Prostate gland (tissue), 2 donors: ENCODE data around the gene PARP16. TPM values are rescaled to one million over a fixed set of nuclear protein-coding genes. Genes with fewer than 3 reads are reported as not detected.

Experiments
- DNase-seq: peaks from one replicate; pipeline ENCODE4 v3.0.0-alpha.2; 2019; ENCODE audit warnings: low spot score
- H3K27ac ChIP-seq, 2 donors: fragments of 200-600 bp; sonication (generic); 2 replicates each; pipeline ENCODE4 v1.5.1; 2017 to 2019
- H3K27me3 ChIP-seq: fragments of 200-600 bp; sonication (generic); replicated peaks from 2 replicates; pipeline ENCODE4 v1.5.1; 2019; ENCODE audit not compliant: insufficient read depth
- H3K36me3 ChIP-seq, 2 donors: fragments of 200-600 bp; sonication (generic); 1 replicate in 1 of 2; 2 replicates in 1 of 2; pipeline versions ENCODE4 v1.5.1 to v1.8.1; 2017 to 2019
- H3K4me1 ChIP-seq: fragments of 200-600 bp; sonication (generic); replicated peaks from 2 replicates; pipeline ENCODE4 v1.5.1; 2019
- H3K4me3 ChIP-seq, 2 donors: fragments of 200-600 bp; sonication (generic); 2 replicates each; pipeline ENCODE4 v1.5.1; 2017 to 2019
- H3K9me3 ChIP-seq: fragments of 200-600 bp; sonication (generic); 2 replicates; pipeline ENCODE4 v1.5.1; 2017
- POLR2A ChIP-seq: fragments of 450-650 bp; IDR thresholded peaks from one replicate; pipeline ENCODE4 v1.6.1; 2016; ENCODE audit warnings: antibody characterized with exemption, mild to moderate bottlenecking
- POLR2AphosphoS5 ChIP-seq: sonication (generic); formaldehyde crosslinking; IDR thresholded peaks from one replicate; pipeline ENCODE4 v1.6.1; 2017; ENCODE audit warnings: antibody characterized with exemption
- WGBS: methylation state at CpG from one replicate; pipeline ENCODE4 v1.1.5; 2018; 5-methylcytosine and 5-hydroxymethylcytosine counted together
- intact Hi-C: fragments of 100-400 bp; cut with DNase I; formaldehyde crosslinking; loops from one replicate; pipeline ENCODE4 v1.14.2; 2022
- total RNA-seq, 2 donors: library from RNA; depleted of rRNA; stranded (reverse); fragments of >200 nt; gene quantifications; one replicate each; pipeline ENCODE4 v1.1.0, GENCODE V29; 2016
- TF ChIP-seq, protein P1 (sequence below), 4 experiments: fragments of 200-600 bp in 2 of 4; fragments of 450-650 bp in 2 of 4; sonication (generic) in 2 of 4; IDR thresholded peaks; 1 replicate in 3 of 4; 2 replicates in 1 of 4; pipeline ENCODE4 v1.5.1; 2016 to 2019; ENCODE audit warnings: antibody characterized with exemption in 4 of 4, mild to moderate bottlenecking in 2 of 4, moderate library complexity in 2 of 4

PARP16 gene
- total RNA-seq, 2 donors from 2014 or later: 13.0 to 17.0 TPM

DNA sequence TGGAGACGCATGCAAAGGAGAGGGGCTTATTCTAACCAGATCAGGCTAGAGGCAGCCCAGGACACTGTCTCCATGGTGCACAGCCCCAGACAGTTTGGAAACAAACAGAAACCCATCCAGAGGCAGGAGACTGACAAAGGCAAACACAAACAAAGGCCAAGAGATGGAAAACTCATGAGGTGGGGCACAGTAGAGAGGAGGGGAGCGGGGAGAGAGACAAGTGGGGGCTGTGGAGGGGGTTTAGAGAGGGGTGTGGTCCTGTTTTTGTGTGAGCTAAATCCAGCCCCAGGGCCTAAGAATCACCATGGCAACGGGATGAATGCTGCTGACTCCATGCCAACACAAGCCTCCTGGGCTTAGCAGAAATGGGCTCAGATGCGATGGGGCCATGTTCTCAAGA, 32.3 kb downstream of the PARP16 start:
- Histone ChIP-seq H3K9me3 (no peaks in the 10 kb centered on the region), H3K27ac (no peak overlapping the region), H3K36me3 (no peaks in the 10 kb centered on the region), H3K4me3 (no peak overlapping the region), H3K27me3 (no peaks in the 10 kb centered on the region), H3K4me1 (peaks cover 4% of the 10 kb centered on the region)
- DNase-seq: no peak
- TF ChIP-seq, protein P1, sequence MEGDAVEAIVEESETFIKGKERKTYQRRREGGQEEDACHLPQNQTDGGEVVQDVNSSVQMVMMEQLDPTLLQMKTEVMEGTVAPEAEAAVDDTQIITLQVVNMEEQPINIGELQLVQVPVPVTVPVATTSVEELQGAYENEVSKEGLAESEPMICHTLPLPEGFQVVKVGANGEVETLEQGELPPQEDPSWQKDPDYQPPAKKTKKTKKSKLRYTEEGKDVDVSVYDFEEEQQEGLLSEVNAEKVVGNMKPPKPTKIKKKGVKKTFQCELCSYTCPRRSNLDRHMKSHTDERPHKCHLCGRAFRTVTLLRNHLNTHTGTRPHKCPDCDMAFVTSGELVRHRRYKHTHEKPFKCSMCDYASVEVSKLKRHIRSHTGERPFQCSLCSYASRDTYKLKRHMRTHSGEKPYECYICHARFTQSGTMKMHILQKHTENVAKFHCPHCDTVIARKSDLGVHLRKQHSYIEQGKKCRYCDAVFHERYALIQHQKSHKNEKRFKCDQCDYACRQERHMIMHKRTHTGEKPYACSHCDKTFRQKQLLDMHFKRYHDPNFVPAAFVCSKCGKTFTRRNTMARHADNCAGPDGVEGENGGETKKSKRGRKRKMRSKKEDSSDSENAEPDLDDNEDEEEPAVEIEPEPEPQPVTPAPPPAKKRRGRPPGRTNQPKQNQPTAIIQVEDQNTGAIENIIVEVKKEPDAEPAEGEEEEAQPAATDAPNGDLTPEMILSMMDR (IDR thresholded peaks at IDR 0.05): no peak
- TF ChIP-seq POLR2AphosphoS5 (no peak), POLR2A (no peak)
- 59% methylated on average over 4 of the region's 4 CpGs for WGBS
- intact Hi-C loops: no loop called here

GRCh38 chr15:65249641-65250040, 37.0 kb downstream of the PARP16 start:
- intact Hi-C loops: no loop called here
- H3K27ac ChIP-seq: no peak overlapping the region

DNA sequence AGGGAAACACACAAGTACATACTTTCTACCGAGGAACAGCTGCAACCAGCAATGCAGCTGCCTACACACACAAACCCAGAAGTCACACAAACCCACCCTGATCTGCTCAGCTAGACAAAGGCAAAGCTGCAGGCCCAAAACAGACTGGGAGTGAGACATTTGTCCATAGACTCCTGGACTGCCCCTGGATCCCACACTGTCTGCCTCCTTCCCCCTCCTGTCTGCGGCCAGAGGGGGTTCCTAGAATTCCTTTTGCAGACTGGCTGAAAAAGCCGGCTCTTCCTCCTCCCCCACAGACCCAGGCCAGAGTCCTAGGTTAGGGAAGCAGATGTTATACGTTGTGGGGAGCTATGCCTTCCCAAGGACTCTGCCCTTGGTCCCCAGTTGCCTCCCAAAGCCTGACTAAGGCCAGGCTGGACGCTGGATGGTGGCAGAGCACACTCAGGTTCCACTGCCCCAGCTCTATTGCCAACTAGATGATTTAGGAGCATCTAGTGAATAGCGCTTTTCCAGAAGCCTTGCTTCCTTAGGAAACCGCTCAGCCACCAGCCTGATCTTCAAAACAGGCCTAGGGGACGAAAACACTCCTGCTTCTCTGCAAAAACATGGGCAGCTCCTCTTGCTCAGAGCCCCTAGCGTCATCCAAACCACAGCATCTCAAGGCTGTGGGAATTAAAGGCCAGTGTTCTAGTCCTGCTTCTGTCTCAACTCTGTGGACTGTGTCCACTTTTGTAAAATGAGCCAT, 38.0 kb downstream of the PARP16 start:
- Histone ChIP-seq H3K27ac (no peak overlapping the region), H3K27me3 (no peaks in the 10 kb centered on the region), H3K4me3 (no peak overlapping the region), H3K4me1 (no peaks in the 10 kb centered on the region), H3K9me3 (no peaks in the 10 kb centered on the region), H3K36me3 (no peaks in the 10 kb centered on the region)
- whole genome bisulfite sequencing: 80% methylated on average over 9 of the region's 9 CpGs
- TF ChIP-seq, protein P1 (IDR thresholded peaks at IDR 0.05): no peak
- TF ChIP-seq POLR2A: no peak
- no peak for TF ChIP-seq POLR2AphosphoS5
- no peak for DNase-seq
- intact Hi-C loops: no loop called here

More at GRCh38 chr15:65249641-65250040, 37.0 kb downstream of the PARP16 start:
- TF ChIP-seq, protein P1 (IDR thresholded peaks at IDR 0.05): no peak
- TF ChIP-seq POLR2AphosphoS5 (no peak), POLR2A (no peak)
- Histone ChIP-seq H3K4me1 (no peaks in the 10 kb centered on the region), H3K36me3 (no peaks in the 10 kb centered on the region), H3K4me3 (no peak overlapping the region), H3K27me3 (no peaks in the 10 kb centered on the region), H3K9me3 (no peaks in the 10 kb centered on the region)
- WGBS: 57% methylated on average over 2 of the region's 2 CpGs
- DNase-seq: no peak

GRCh38 chr15:65246939-65247338, 39.7 kb downstream of the PARP16 start:
- Histone ChIP-seq H3K4me1 (no peaks in the 10 kb centered on the region), H3K36me3 (no peaks in the 10 kb centered on the region), H3K4me3 (no peak overlapping the region), H3K27ac (no peak overlapping the region), H3K9me3 (no peaks in the 10 kb centered on the region), H3K27me3 (no peaks in the 10 kb centered on the region)
- 98% methylated on average over 6 of the region's 6 CpGs for WGBS
- TF ChIP-seq POLR2AphosphoS5: no peak
- TF ChIP-seq POLR2A: no peak
- TF ChIP-seq, protein P1 (IDR thresholded peaks at IDR 0.05): no peak
- DNase-seq: no peak
- intact Hi-C loops: no loop called here
